ENCODE data around the gene ISL1. TPM values are rescaled to one million over a fixed set of nuclear protein-coding genes. Genes with fewer than 3 reads are reported as not detected.
A peak's percentile ranks its signal among the peaks of the same experiment; 100 is the strongest.

ISL1 gene
- total and polyA plus RNA-seq, 2 of the 8 experiments (the other 6 are each of a cell fraction or from before 2014, with no cell fraction given): 0.05 to 0.19 TPM

DNA sequence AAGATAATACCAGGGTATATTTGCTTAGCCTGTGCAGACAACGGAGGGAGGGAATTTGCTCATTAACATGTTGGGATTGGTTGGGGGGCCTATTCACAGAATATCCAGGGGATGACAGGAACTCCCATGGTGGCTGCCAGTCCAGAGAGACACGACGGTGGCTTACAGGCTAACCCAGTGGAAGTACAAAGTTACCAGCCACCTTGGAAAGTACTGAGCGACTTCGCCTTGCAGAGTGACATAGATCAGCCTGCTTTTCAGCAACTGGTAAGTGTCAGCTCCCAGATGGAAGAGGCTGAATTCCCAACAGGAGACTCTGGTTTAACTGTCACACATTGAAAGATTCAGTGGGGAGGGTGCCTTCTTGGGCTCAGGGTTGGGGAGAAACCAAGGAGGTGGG, 7.9 kb downstream of the ISL1 start:
- FAIRE-seq (no peak), DNase-seq (ENCODE audit: low read depth in 1 of 2, low spot score in 2 of 2) (no peak)
- no peak overlapping the region for H3K14ac ChIP-seq (ENCODE audit: insufficient read length)
- no peak overlapping the region for H4K8ac ChIP-seq (ENCODE audit: extremely low read depth, insufficient read depth, low read length)
- ChIA-PET POLR2A (ENCODE audit: partially characterized antibody) (interaction anchor here (0.7 to 1.2 kb wide), 2 partner anchors 8 to 26 kb away, joined by 4 to 5 read pairs; no protein-coding TSS in a partner anchor), CTCF (ENCODE audit: partially characterized antibody) (interaction anchor here (1.1 to 3.1 kb wide), 2 partner anchors 10 to 428 kb away, joined by 4 to 19 read pairs; no protein-coding TSS in a partner anchor)
- WGBS, 2 experiments (ENCODE audit: extremely low coverage in 1 of 2, insufficient coverage in 1 of 2, insufficient read length in 1 of 2, insufficient replicate concordance in 2 of 2, low coverage in 1 of 2, low lambda C conversion rate in 2 of 2, missing lambda C conversion rate in 1 of 2): 5% methylated on average over 5 of the region's 5 CpGs; no CpG with 5 or more reads in 1 of the 2 experiments
- H3K18ac ChIP-seq (ENCODE audit: extremely low read depth, low read length): no peak overlapping the region
- H3K9ac ChIP-seq (replicated peaks in 1 of 4; ENCODE audit: extremely low read depth in 1 of 4, low read depth in 3 of 4, low read length in 3 of 4): no peak overlapping the region
- peak overlapping the region in 1 of 2 experiments; percentile 99; a peak in 2 of 4 replicates for H3K4me2 ChIP-seq (ENCODE audit: insufficient read depth in 1 of 2, low read depth in 2 of 2, low read length in 2 of 2)
- H3K36me3 ChIP-seq (ENCODE audit: control insufficient read depth in 2 of 4, insufficient read depth in 4 of 4, low read length in 3 of 4): no peaks in the 10 kb centered on the region
- no peak for TF ChIP-seq NANOG (IDR thresholded peaks at IDR 0.05; ENCODE audit: insufficient read depth, low read depth, low read length, poor library complexity, severe bottlenecking)
- no peak for TF ChIP-seq FOSL1 (IDR thresholded peaks at IDR 0.05; ENCODE audit: insufficient read depth, low read depth, low read length)
- TF ChIP-seq SUZ12 (IDR thresholded peaks at IDR 0.05; ENCODE audit: low read length): peak; percentile 28; the same call in 1 of the 2 replicates
- no peak for TF ChIP-seq SP4 (IDR thresholded peaks at IDR 0.05; ENCODE audit: low read length)
- peak; percentile 92 for TF ChIP-seq RNF2 (IDR thresholded peaks at IDR 0.05; ENCODE audit: borderline replicate concordance, low read depth, low read length, missing control alignments, poor library complexity, severe bottlenecking)
- TF ChIP-seq GABPA (IDR thresholded peaks at IDR 0.05; ENCODE audit: borderline replicate concordance, insufficient read depth, low read length): no peak
- no peak overlapping the region for H4K91ac ChIP-seq (replicated peaks; ENCODE audit: insufficient read length, low read length)
- H3K27me3 ChIP-seq (replicated peaks in 1 of 4; ENCODE audit: control insufficient read depth in 3 of 4, extremely low read depth in 1 of 4, insufficient read depth in 3 of 4, low read length in 3 of 4): peaks cover 78 to 100% (median 89%) of the 10 kb centered on the region in 4 experiments
- H3K79me1 ChIP-seq (ENCODE audit: low read depth, low read length): no peaks in the 10 kb centered on the region
- no peak overlapping the region for H2BK5ac ChIP-seq (ENCODE audit: low read depth, low read length)
- no peak overlapping the region for H2BK12ac ChIP-seq (ENCODE audit: low read depth, low read length)
- peaks cover 12% of the 10 kb centered on the region for H3K23me2 ChIP-seq (ENCODE audit: low read depth, low read length)
- H2BK120ac ChIP-seq (replicated peaks; ENCODE audit: low read depth, low read length): no peak overlapping the region
- H2BK15ac ChIP-seq (ENCODE audit: low read length): no peak overlapping the region
- no peak overlapping the region for H4K5ac ChIP-seq (ENCODE audit: insufficient read length, low read depth, low read length)
- H3K79me2 ChIP-seq (ENCODE audit: control insufficient read depth in 1 of 2, insufficient read depth in 2 of 2, low read length in 2 of 2): no peaks in the 10 kb centered on the region
- H2AFZ ChIP-seq (ENCODE audit: low read length): no peak overlapping the region
- H3K23ac ChIP-seq (ENCODE audit: insufficient read length): no peak overlapping the region
- H4K20me1 ChIP-seq (replicated peaks in 1 of 2; ENCODE audit: control insufficient read depth in 1 of 2, insufficient read depth in 2 of 2, low read length in 2 of 2): peaks cover 12 to 33% of the 10 kb centered on the region in 2 experiments
- H3K4me3 ChIP-seq (ENCODE audit: extremely low read depth in 1 of 4, insufficient read depth in 2 of 4, low read depth in 3 of 4, low read length in 4 of 4): no peak overlapping the region
- no peak overlapping the region for H3K56ac ChIP-seq (replicated peaks; ENCODE audit: insufficient read length, low read depth, low read length)
- no peaks in the 10 kb centered on the region; a peak in 1 of 4 replicates for H3K9me3 ChIP-seq (ENCODE audit: insufficient read depth in 2 of 2, low read depth in 1 of 2, low read length in 1 of 2)
- H3K4me1 ChIP-seq (replicated peaks in 1 of 4; ENCODE audit: control insufficient read depth in 3 of 4, insufficient read depth in 4 of 4, low read length in 3 of 4): peaks cover 17 to 38% (median 30%) of the 10 kb centered on the region in 4 experiments
- no peak overlapping the region for H2BK20ac ChIP-seq (ENCODE audit: low read length)
- H3K27ac ChIP-seq (ENCODE audit: low read depth, low read length): no peak overlapping the region
- H2AK5ac ChIP-seq (ENCODE audit: low read depth, low read length): 0 out of 2 replicates have a peak overlapping the region, but pooled peaks have one; percentile 33
- no peak overlapping the region for H3K4ac ChIP-seq (replicated peaks; ENCODE audit: insufficient read length, low read depth, low read length)

All from H1 (cell line).